Measurements from ENCODE around the gene CHST11.

GRCh38 chr12:104631867-104632266 is 175.1 kb downstream of the CHST11 start:
- TF ChIP-seq CTCF (IDR thresholded peaks at IDR 0.05; ENCODE audit: low read depth, low read length, poor library complexity, severe bottlenecking), result no peak
- no peak for TF ChIP-seq EZH2phosphoT487 (IDR thresholded peaks at IDR 0.05; ENCODE audit: borderline replicate concordance, low read length)

All from DOHH2 (cell line).